Skin of body (tissue), 2 donors: Measurements from ENCODE around the gene SNCAIP. TPM values are rescaled to one million over a fixed set of nuclear protein-coding genes. Genes with fewer than 3 reads are reported as not detected.
A peak's percentile ranks its signal among the peaks of the same experiment; 100 is the strongest.
"Not testable (repeated sequence)": the region's sequence is repeated elsewhere in the genome, so short reads cannot be mapped to it uniquely, and the experiment has no call there.

Experiments used
- DNase-seq: peaks from one replicate; lab custom pipeline; 2025; lab: John Stamatoyannopoulos, UW
- total RNA-seq: library from RNA; depleted of rRNA; stranded (reverse); fragments of >200 nt; gene quantifications from one replicate; pipeline ENCODE4 v1.2.3, GENCODE V29; 2014

SNCAIP gene
- total RNA-seq, 1 donor from 2014 or later: 12.5 TPM

GRCh38 chr5:122356855-122357254, 44.8 kb downstream of the SNCAIP start:
- no peak for DNase-seq

GRCh38 chr5:122358372-122358979, 46.4 kb downstream of the SNCAIP start:
- DNase-seq: no peak

- no peak for DNase-seq
These were observed 50.3 kb downstream of the SNCAIP start for GRCh38 chr5:122362361-122362760.

- no peak for DNase-seq
These were observed 51.6 kb downstream of the SNCAIP start for GRCh38 chr5:122363623-122364022.

GRCh38 chr5:122366501-122366900, 54.5 kb downstream of the SNCAIP start:
- no peak for DNase-seq

GRCh38 chr5:122367456-122367855, 55.4 kb downstream of the SNCAIP start:
- DNase-seq: peak; percentile 38

GRCh38 chr5:122368510-122369251, 56.6 kb downstream of the SNCAIP start:
- no peak for DNase-seq

- DNase-seq: no peak
These were observed 57.3 kb downstream of the SNCAIP start for GRCh38 chr5:122369253-122369815.

GRCh38 chr5:122371511-122372151, 59.6 kb downstream of the SNCAIP start:
- DNase-seq: no peak

- DNase-seq: peak; percentile 38
These were observed 62.1 kb downstream of the SNCAIP start for GRCh38 chr5:122374110-122374509.

- no peak for DNase-seq
These were observed 63.8 kb downstream of the SNCAIP start for GRCh38 chr5:122375801-122376200.

- DNase-seq: peak; percentile 71
These were observed 64.2 kb downstream of the SNCAIP start for GRCh38 chr5:122376250-122376649.

- no peak for DNase-seq
These were observed 65.0 kb downstream of the SNCAIP start for GRCh38 chr5:122377026-122377425.

- DNase-seq: not testable (repeated sequence)
These were observed 70.9 kb downstream of the SNCAIP start for GRCh38 chr5:122382938-122383337.

GRCh38 chr5:122384739-122385235, 72.8 kb downstream of the SNCAIP start:
- peak; percentile 64 for DNase-seq

- no peak for DNase-seq
These were observed 73.2 kb downstream of the SNCAIP start for GRCh38 chr5:122385286-122385685.

GRCh38 chr5:122385808-122386207, 73.8 kb downstream of the SNCAIP start:
- DNase-seq: peak; percentile 78

GRCh38 chr5:122390154-122390553, 78.1 kb downstream of the SNCAIP start:
- no peak for DNase-seq

GRCh38 chr5:122390694-122391093, 78.7 kb downstream of the SNCAIP start:
- no peak for DNase-seq

GRCh38 chr5:122391621-122392020, 79.6 kb downstream of the SNCAIP start:
- DNase-seq: no peak

- DNase-seq: no peak
These were observed 80.2 kb downstream of the SNCAIP start for GRCh38 chr5:122392224-122392623.

- peak; percentile 66 for DNase-seq
These were observed 80.8 kb downstream of the SNCAIP start for GRCh38 chr5:122392824-122393223.
